ENCODE measurements around the gene LTB4R. TPM values are rescaled to one million over a fixed set of nuclear protein-coding genes. Genes with fewer than 3 reads are reported as not detected.

The LTB4R gene
- total and polyA plus RNA-seq, 9 of the 15 experiments (the other 6 are each of a cell fraction or from before 2014, with no cell fraction given): 0.38 to 10.5 (median 2.8) TPM

GRCh38 chr14:24270537-24271133, 40.7 kb upstream of the LTB4R start:
- ChIA-PET CTCF (ENCODE audit: low intra/inter-chr PET ratio) (interaction anchor here (0.6 to 1.0 kb wide), 2 partner anchors 27 to 28 kb away, joined by 3 to 6 read pairs; partner anchors contain the start of gene TINF2), POLR2A (interaction anchor here (0.6 to 2.1 kb wide), 7 partner anchors 9 to 166 kb away, joined by 3 to 11 read pairs (median 4); partner anchors contain the start of genes CIDEB, FITM1 and TINF2)
- peaks cover 2% of the 10 kb centered on the region for H3K9me1 ChIP-seq (ENCODE audit: control insufficient read depth, insufficient read depth, low read length)
- DNase-seq (ENCODE audit: extremely low read depth in 1 of 4, low spot score in 3 of 4): peak in 1 of 4 experiments; percentile 22
- H4K20me1 ChIP-seq (replicated peaks; ENCODE audit: control insufficient read depth, insufficient read depth, low read length): no peaks in the 10 kb centered on the region; the same call in 1 of the 2 replicates
- peak overlapping the region; percentile 95 to 99 for H3K9ac ChIP-seq (ENCODE audit: insufficient read depth in 1 of 2, low read depth in 2 of 2, low read length in 2 of 2)
- intact Hi-C loops (cut with micrococcal nuclease) (loop anchor here (2.0 kb wide), 1 partner anchor 28 kb away; the partner anchor contains the start of gene TINF2), in situ Hi-C loops (cut with MboI) (no loop called here)
- H3K27ac ChIP-seq (ENCODE audit: extremely low read depth, low read depth, low read length): peak overlapping the region; percentile 99
- BruUV-seq (replicated peaks): no TSS peak
- no peak for FAIRE-seq
- peak; percentile 8 for ATAC-seq
- H3K4me2 ChIP-seq (ENCODE audit: insufficient read depth, low read length): peak overlapping the region; percentile 92
- H3K9me3 ChIP-seq (replicated peaks; ENCODE audit: control insufficient read depth, insufficient read depth, low read depth, low read length): no peaks in the 10 kb centered on the region
- WGBS (ENCODE audit: insufficient coverage, low coverage, missing lambda C conversion rate): 9% methylated on average over 13 of the region's 13 CpGs
- no peaks in the 10 kb centered on the region for H3K27me3 ChIP-seq (ENCODE audit: control insufficient read depth in 2 of 2, insufficient read depth in 2 of 2, low read length in 2 of 2)
- H3K79me2 ChIP-seq (ENCODE audit: control insufficient read depth, insufficient read depth, low read length): peaks cover 9% of the 10 kb centered on the region; the same call in 1 of the 3 replicates
- H3K36me3 ChIP-seq (ENCODE audit: control insufficient read depth, insufficient read depth, low read length): no peaks in the 10 kb centered on the region; the same call in 2 of the 3 replicates
- H3K4me3 ChIP-seq: peak overlapping the region; percentile 94
- H3K4me1 ChIP-seq (replicated peaks in 1 of 2; ENCODE audit: control insufficient read depth in 2 of 2, insufficient read depth in 2 of 2, low read length in 2 of 2): peaks cover 25 to 26% of the 10 kb centered on the region in 2 experiments; a peak in 4 of 5 replicates
- peak overlapping the region; percentile 95 for H2AFZ ChIP-seq (ENCODE audit: low read depth, low read length)
- TF ChIP-seq RBM25 (IDR thresholded peaks at IDR 0.05; ENCODE audit: low read depth, low read length, severe bottlenecking): peak; percentile 99
- TF ChIP-seq CBX1 (IDR thresholded peaks at IDR 0.05; ENCODE audit: low read depth): peak; percentile 77; the same call in 1 of the 2 replicates
- 0 out of 4 replicates have a peak, but pooled peaks of 1 of the 2 experiments have one; percentile 15 for TF ChIP-seq SIN3A (IDR thresholded peaks at IDR 0.05; ENCODE audit: borderline replicate concordance in 2 of 2, control insufficient read depth in 1 of 2, low read depth in 2 of 2, low read length in 2 of 2)
- no peak for TF ChIP-seq KLF10 (CRISPR knock-in tag; IDR thresholded peaks at IDR 0.05)
- peak; percentile 92 for TF ChIP-seq ADNP (tag; IDR thresholded peaks at IDR 0.05)
- peak; percentile 27 for TF ChIP-seq PHF20 (IDR thresholded peaks at IDR 0.05; ENCODE audit: partially characterized antibody)
- TF ChIP-seq HDAC2 (IDR thresholded peaks at IDR 0.05): peak; percentile 86
- TF ChIP-seq ZNF778 (CRISPR knock-in tag; IDR thresholded peaks at IDR 0.05): no peak
- 0 out of 3 replicates have a peak, but pooled peaks of 1 of the 2 experiments have one; percentile 56 for TF ChIP-seq CBX3 (IDR thresholded peaks at IDR 0.05; ENCODE audit: borderline replicate concordance in 1 of 2, low read length in 2 of 2)
- no peak for TF ChIP-seq ZNF696 (CRISPR knock-in tag; conservative IDR thresholded peaks at IDR 0.05)
- TF ChIP-seq SMARCA5 (IDR thresholded peaks at IDR 0.05): peak; percentile 91
- TF ChIP-seq ZNF639 (CRISPR knock-in tag; conservative IDR thresholded peaks at IDR 0.05 in 1 of 2, IDR thresholded peaks at IDR 0.05 in 1 of 2): no peak
- TF ChIP-seq BCOR (IDR thresholded peaks at IDR 0.05): peak; percentile 96
- TF ChIP-seq PKNOX1 (IDR thresholded peaks at IDR 0.05): no peak
- peak; percentile 90 for TF ChIP-seq CHD4 (IDR thresholded peaks at IDR 0.05; ENCODE audit: insufficient read depth, insufficient replicate concordance, low read depth, low read length, poor library complexity, severe bottlenecking)
- TF ChIP-seq KDM1A (IDR thresholded peaks at IDR 0.05): peak; percentile 80 to 90
- TF ChIP-seq RCOR1 (IDR thresholded peaks at IDR 0.05; ENCODE audit: borderline replicate concordance in 1 of 2, low read depth in 2 of 2, low read length in 2 of 2): peak; percentile 65 to 80; a peak in 3 of 4 replicates

Data from K562 (cell line).